Endodermal cell (in vitro differentiated cells): Measurements from ENCODE around the gene EMC9. TPM values are rescaled to one million over a fixed set of nuclear protein-coding genes. Genes with fewer than 3 reads are reported as not detected.

Source experiments
- DNase-seq: peaks from one replicate; pipeline ENCODE4 v3.0.0-alpha.2; 2017
- H3K27ac ChIP-seq: 2 replicates; pipeline ENCODE4 v1.5.1; 2013; ENCODE audit warnings: mild to moderate bottlenecking, low read depth, low read length, moderate library complexity
- H3K27me3 ChIP-seq: 2 replicates; pipeline ENCODE4 v1.6.1; 2013; ENCODE audit warnings: mild to moderate bottlenecking, low read length, moderate library complexity; ENCODE audit not compliant: insufficient read depth, control insufficient read depth, poor library complexity, severe bottlenecking
- H3K36me3 ChIP-seq: 2 replicates; pipeline ENCODE4 v1.7.0; 2013; ENCODE audit warnings: mild to moderate bottlenecking, low read length, moderate library complexity; ENCODE audit not compliant: control insufficient read depth, insufficient read depth
- H3K4me1 ChIP-seq: one replicate; pipeline ENCODE4 v1.7.0; 2013; ENCODE audit warnings: low read length; ENCODE audit not compliant: control insufficient read depth, insufficient read depth
- H3K4me3 ChIP-seq: 2 replicates; pipeline ENCODE4 v1.5.1; 2013; ENCODE audit warnings: mild to moderate bottlenecking, low read length, moderate library complexity
- H3K9ac ChIP-seq: 2 replicates; pipeline ENCODE4 v1.6.1; 2013; ENCODE audit warnings: mild to moderate bottlenecking, low read length, moderate library complexity; ENCODE audit not compliant: poor library complexity, severe bottlenecking; ENCODE audit errors: extremely low read depth
- H3K9me3 ChIP-seq: 2 replicates; pipeline ENCODE4 v1.6.1; 2013; ENCODE audit warnings: mild to moderate bottlenecking, low read length, moderate library complexity; ENCODE audit not compliant: control insufficient read depth
- H3K27ac Mint-ChIP-seq: 2 replicates; pipeline ENCODE4 v1.8.0; 2020; ENCODE audit warnings: mixed read lengths
- H3K27me3 Mint-ChIP-seq: 2 replicates; pipeline ENCODE4 v1.8.0; 2021; ENCODE audit warnings: mild to moderate bottlenecking, mixed read lengths; ENCODE audit not compliant: insufficient read depth
- H3K36me3 Mint-ChIP-seq: 2 replicates; pipeline ENCODE4 v1.8.0; 2020; ENCODE audit warnings: low read depth, mixed read lengths
- H3K4me1 Mint-ChIP-seq: 2 replicates; pipeline ENCODE4 v1.8.0; 2020; ENCODE audit warnings: mixed read lengths
- H3K4me3 Mint-ChIP-seq: 2 replicates; pipeline ENCODE4 v1.8.0; 2020; ENCODE audit warnings: mild to moderate bottlenecking, moderate library complexity, mixed read lengths
- H3K9me3 Mint-ChIP-seq: 2 replicates; pipeline ENCODE4 v1.8.0; 2020; ENCODE audit warnings: mild to moderate bottlenecking, mixed read lengths
- CTCF ChIP-seq: fragments of 200-600 bp; sonication (generic); conservative IDR thresholded peaks from 2 replicates; pipeline ENCODE4 v1.5.0; 2021; ENCODE audit warnings: antibody characterized with exemption, mild to moderate bottlenecking
- WGBS, 2 experiments: methylation state at CpG; one replicate each; pipeline versions ENCODE4 v1.1.5 to v1.1.7; 2013; ENCODE audit warnings: missing lambda C conversion rate in 2 of 2, mixed read lengths in 1 of 2; ENCODE audit not compliant: insufficient coverage in 1 of 2, insufficient read length in 1 of 2; 5-methylcytosine and 5-hydroxymethylcytosine counted together
- total RNA-seq, 2 donors: library from RNA; stranded (reverse); fragmentation: NEBNext Ultra II Directional in 1 of 2; extraction: Animal tissue kit (Norgen Biotek cat#: 25700) in 1 of 2; gene quantifications; 2 replicates in 1 of 2; 3 replicates in 1 of 2; pipeline ENCODE4 v1.2.1, GENCODE V29; 2021

EMC9 gene
- total RNA-seq, 2 donors from 2014 or later, result 34.0 to 39.5 TPM

GRCh38 chr14:24186831-24187538 is 45.6 kb upstream of the EMC9 start:
- H3K27ac Mint-ChIP-seq, result no peak overlapping the region
- 92 to 100% methylated on average over 4 to 10 of the region's 10 CpGs for WGBS, 2 experiments
- Histone ChIP-seq H3K27ac (no peak overlapping the region), H3K9ac (no peak overlapping the region), H3K36me3 (peaks cover 68% of the 10 kb centered on the region), H3K9me3 (no peaks in the 10 kb centered on the region), H3K4me3 (no peak overlapping the region), H3K27me3 (no peaks in the 10 kb centered on the region), H3K4me1 (no peaks in the 10 kb centered on the region)
- no peaks in the 10 kb centered on the region for H3K9me3 Mint-ChIP-seq
- H3K4me3 Mint-ChIP-seq, result peak overlapping the region; percentile 89
- no peaks in the 10 kb centered on the region for H3K27me3 Mint-ChIP-seq
- peaks cover 6% of the 10 kb centered on the region for H3K4me1 Mint-ChIP-seq
- no peak for TF ChIP-seq CTCF
- no peak for DNase-seq
- peaks cover 49% of the 10 kb centered on the region for H3K36me3 Mint-ChIP-seq

GRCh38 chr14:24185741-24186140 is 44.4 kb upstream of the EMC9 start:
- no peak for TF ChIP-seq CTCF
- no peak overlapping the region for H3K4me3 Mint-ChIP-seq
- H3K4me1 ChIP-seq, result no peaks in the 10 kb centered on the region
- H3K9me3 Mint-ChIP-seq, result no peaks in the 10 kb centered on the region
- H3K27me3 Mint-ChIP-seq, result no peaks in the 10 kb centered on the region
- H3K36me3 ChIP-seq, result peaks cover 65% of the 10 kb centered on the region
- peaks cover 6% of the 10 kb centered on the region for H3K4me1 Mint-ChIP-seq
- H3K27ac ChIP-seq, result no peak overlapping the region
- H3K36me3 Mint-ChIP-seq, result peaks cover 43% of the 10 kb centered on the region
- 94 to 97% methylated on average over 10 to 11 of the region's 11 CpGs for WGBS, 2 experiments
- no peak overlapping the region for H3K9ac ChIP-seq
- H3K9me3 ChIP-seq, result no peaks in the 10 kb centered on the region
- DNase-seq, result no peak
- H3K4me3 ChIP-seq, result no peak overlapping the region
- no peaks in the 10 kb centered on the region for H3K27me3 ChIP-seq
- H3K27ac Mint-ChIP-seq, result no peak overlapping the region

- Mint-ChIP-seq H3K27ac (no peak overlapping the region), H3K4me1 (peaks cover 6% of the 10 kb centered on the region), H3K27me3 (no peaks in the 10 kb centered on the region), H3K4me3 (no peak overlapping the region), H3K9me3 (no peaks in the 10 kb centered on the region), H3K36me3 (peaks cover 45% of the 10 kb centered on the region)
- DNase-seq, result no peak
- Histone ChIP-seq H3K4me1 (no peaks in the 10 kb centered on the region), H3K4me3 (no peak overlapping the region), H3K27me3 (no peaks in the 10 kb centered on the region), H3K27ac (no peak overlapping the region), H3K9ac (no peak overlapping the region), H3K9me3 (no peaks in the 10 kb centered on the region), H3K36me3 (peaks cover 66% of the 10 kb centered on the region)
- WGBS, 2 experiments, result 94 to 100% methylated on average over 3 to 7 of the region's 7 CpGs
- TF ChIP-seq CTCF, result no peak
Observed at GRCh38 chr14:24185026-24185425, 43.6 kb upstream of the EMC9 start.
